Fibroblast of skin of left quadriceps (primary cell): ENCODE results near the gene VARS1.

Experiments
- DNase-seq, 2 experiments: peaks; one replicate each; pipeline ENCODE4 v3.0.0-alpha.2; 2013; ENCODE audit warnings: low read depth in 2 of 2

VARS1 gene

GRCh38 chr6:31771992-31772358 is 23.6 kb downstream of the VARS1 start:
- no peak for DNase-seq

GRCh38 chr6:31770860-31771259 is 24.7 kb downstream of the VARS1 start:
- DNase-seq, result no peak

GRCh38 chr6:31769684-31770371 is 25.7 kb downstream of the VARS1 start:
- DNase-seq, result no peak

GRCh38 chr6:31768363-31769257 is 26.9 kb downstream of the VARS1 start:
- no peak for DNase-seq

- DNase-seq, result no peak
These were observed 28.4 kb downstream of the VARS1 start for GRCh38 chr6:31767096-31767645.

- DNase-seq, result no peak
These were observed 29.4 kb downstream of the VARS1 start for GRCh38 chr6:31765910-31766794.

GRCh38 chr6:31765559-31765909 is 30.0 kb downstream of the VARS1 start:
- DNase-seq, result no peak

GRCh38 chr6:31764198-31764597 is 31.4 kb downstream of the VARS1 start:
- DNase-seq, result no peak

- peak in 1 of 2 experiments; percentile 29 for DNase-seq
These were observed 32.0 kb downstream of the VARS1 start for GRCh38 chr6:31763619-31763940.

GRCh38 chr6:31762878-31763618 is 32.5 kb downstream of the VARS1 start:
- no peak for DNase-seq

- DNase-seq, result no peak
These were observed 33.2 kb downstream of the VARS1 start, which contains the start of gene SAPCD1 for GRCh38 chr6:31762356-31762755. SAPCD1 (plus strand) TSS chr6:31762656; CDS start chr6:31763055, 399 bp downstream.

- DNase-seq, result no peak
These were observed 34.2 kb downstream of the VARS1 start for GRCh38 chr6:31761343-31761742.

- no peak for DNase-seq
These were observed 34.8 kb downstream of the VARS1 start for GRCh38 chr6:31760790-31761189.

- no peak for DNase-seq
These were observed 37.3 kb downstream of the VARS1 start for GRCh38 chr6:31758281-31758680.

- DNase-seq, result peak in 1 of 2 experiments; percentile 38
These were observed 42.7 kb downstream of the VARS1 start for GRCh38 chr6:31752739-31753319.

- no peak for DNase-seq
These were observed 45.0 kb downstream of the VARS1 start for GRCh38 chr6:31750411-31751022.

- no peak for DNase-seq
These were observed 46.1 kb downstream of the VARS1 start for GRCh38 chr6:31749301-31750036.
